ENCODE measurements around the gene AOPEP. TPM values are rescaled to one million over a fixed set of nuclear protein-coding genes. Genes with fewer than 3 reads are reported as not detected.

Gene AOPEP
- total RNA-seq, 4 donors from 2014 or later: 80.7 to 428 (median 126) TPM

DNA sequence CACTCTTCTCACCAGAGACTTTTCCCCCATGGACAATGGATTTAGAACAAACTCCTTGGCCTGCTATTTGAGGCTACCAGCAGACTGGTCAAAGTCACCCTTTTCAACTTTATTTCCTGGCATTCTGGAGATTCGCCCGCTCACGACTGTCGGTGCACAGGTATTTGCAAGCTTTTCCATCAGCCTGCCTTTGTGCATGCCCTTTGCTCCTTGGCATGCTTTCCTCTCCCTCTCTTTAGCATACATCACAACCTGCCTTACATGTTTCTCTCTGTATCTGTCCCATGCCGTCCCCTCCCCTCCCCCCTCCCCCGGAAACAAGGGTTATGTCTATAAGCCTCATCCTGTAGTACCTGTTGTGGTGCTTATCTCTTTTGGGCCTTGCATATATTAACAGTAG is 257.1 kb downstream of the AOPEP start:
- Histone ChIP-seq H3K4me3 (no peak overlapping the region), H3K4me1 (peaks cover 0 to 3% of the 10 kb centered on the region in 2 donors), H3K27ac (no peak overlapping the region), H3K36me3 (no peaks in the 10 kb centered on the region), H3K9me3 (no peaks in the 10 kb centered on the region), H3K27me3 (no peaks in the 10 kb centered on the region)
- DNase-seq: no peak
- TF ChIP-seq, protein P1, sequence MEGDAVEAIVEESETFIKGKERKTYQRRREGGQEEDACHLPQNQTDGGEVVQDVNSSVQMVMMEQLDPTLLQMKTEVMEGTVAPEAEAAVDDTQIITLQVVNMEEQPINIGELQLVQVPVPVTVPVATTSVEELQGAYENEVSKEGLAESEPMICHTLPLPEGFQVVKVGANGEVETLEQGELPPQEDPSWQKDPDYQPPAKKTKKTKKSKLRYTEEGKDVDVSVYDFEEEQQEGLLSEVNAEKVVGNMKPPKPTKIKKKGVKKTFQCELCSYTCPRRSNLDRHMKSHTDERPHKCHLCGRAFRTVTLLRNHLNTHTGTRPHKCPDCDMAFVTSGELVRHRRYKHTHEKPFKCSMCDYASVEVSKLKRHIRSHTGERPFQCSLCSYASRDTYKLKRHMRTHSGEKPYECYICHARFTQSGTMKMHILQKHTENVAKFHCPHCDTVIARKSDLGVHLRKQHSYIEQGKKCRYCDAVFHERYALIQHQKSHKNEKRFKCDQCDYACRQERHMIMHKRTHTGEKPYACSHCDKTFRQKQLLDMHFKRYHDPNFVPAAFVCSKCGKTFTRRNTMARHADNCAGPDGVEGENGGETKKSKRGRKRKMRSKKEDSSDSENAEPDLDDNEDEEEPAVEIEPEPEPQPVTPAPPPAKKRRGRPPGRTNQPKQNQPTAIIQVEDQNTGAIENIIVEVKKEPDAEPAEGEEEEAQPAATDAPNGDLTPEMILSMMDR (IDR thresholded peaks at IDR 0.05): no peak
- TF ChIP-seq POLR2A (IDR thresholded peaks at IDR 0.05): no peak
- intact Hi-C loops (cut with DNase I; ENCODE audit: low total_unique reads): no loop called here

DNA sequence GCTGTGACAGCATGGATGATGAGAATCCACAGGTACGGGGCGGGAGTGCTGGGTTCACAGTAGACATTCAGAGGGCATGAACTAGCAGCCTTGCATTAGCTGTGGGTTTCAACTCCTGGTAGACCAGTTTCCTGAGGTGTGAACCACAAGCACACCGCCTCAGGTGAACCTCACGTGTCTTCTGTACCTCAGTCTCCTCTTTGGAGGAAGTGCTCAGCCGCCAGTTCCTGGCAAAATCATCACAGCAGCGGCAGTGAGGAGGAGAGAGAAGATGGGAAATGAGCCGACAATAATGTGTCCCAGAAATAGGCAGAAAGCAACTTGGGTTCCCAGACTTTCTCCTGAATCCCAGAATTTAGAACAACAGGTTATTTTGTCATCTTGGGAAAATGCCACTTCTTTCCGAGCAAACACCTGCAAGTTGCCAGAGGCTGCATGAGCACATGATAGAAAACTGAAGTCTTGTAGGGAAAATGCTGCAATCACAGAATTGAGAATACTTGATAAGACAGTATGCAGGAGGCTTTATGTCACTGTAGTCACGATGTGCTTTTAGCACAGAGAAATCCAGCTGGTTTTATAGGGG is 258.5 kb downstream of the AOPEP start:
- intact Hi-C loops (cut with DNase I; ENCODE audit: low total_unique reads): no loop called here
- DNase-seq: no peak
- Histone ChIP-seq H3K4me3 (no peak overlapping the region), H3K27ac (no peak overlapping the region), H3K4me1 (peaks cover 0 to 2% of the 10 kb centered on the region in 2 donors), H3K36me3 (no peaks in the 10 kb centered on the region), H3K27me3 (no peaks in the 10 kb centered on the region), H3K9me3 (no peaks in the 10 kb centered on the region)
- no peak for TF ChIP-seq POLR2A (IDR thresholded peaks at IDR 0.05)
- TF ChIP-seq, protein P1 (IDR thresholded peaks at IDR 0.05): no peak

DNA sequence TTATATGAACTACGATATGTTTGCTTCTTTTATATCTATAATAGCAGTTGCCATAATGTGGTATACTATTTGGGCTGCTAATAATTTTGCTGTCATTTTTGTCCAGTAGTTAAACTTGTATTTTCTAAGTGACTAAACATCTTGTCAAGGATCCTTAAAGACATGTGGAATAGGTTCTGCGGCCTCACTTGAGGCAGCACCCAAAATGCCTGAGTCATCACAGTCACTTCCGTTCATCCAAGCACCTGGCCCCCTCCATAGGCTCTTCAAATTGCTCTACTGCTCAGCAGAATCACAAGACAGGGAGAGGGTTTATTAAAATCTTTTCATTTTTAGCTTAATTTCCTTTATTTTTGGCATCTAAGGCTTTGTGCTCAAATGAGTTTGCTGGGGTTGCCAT is 259.1 kb downstream of the AOPEP start:
- H3K27ac ChIP-seq: no peak overlapping the region
- DNase-seq: no peak
- H3K9me3 ChIP-seq: no peaks in the 10 kb centered on the region
- H3K27me3 ChIP-seq: no peaks in the 10 kb centered on the region
- TF ChIP-seq, protein P1 (IDR thresholded peaks at IDR 0.05): no peak
- TF ChIP-seq POLR2A (IDR thresholded peaks at IDR 0.05): no peak
- H3K36me3 ChIP-seq: no peaks in the 10 kb centered on the region
- no peak overlapping the region for H3K4me3 ChIP-seq
- intact Hi-C loops (cut with DNase I; ENCODE audit: low total_unique reads): no loop called here
- no peaks in the 10 kb centered on the region for H3K4me1 ChIP-seq

DNA sequence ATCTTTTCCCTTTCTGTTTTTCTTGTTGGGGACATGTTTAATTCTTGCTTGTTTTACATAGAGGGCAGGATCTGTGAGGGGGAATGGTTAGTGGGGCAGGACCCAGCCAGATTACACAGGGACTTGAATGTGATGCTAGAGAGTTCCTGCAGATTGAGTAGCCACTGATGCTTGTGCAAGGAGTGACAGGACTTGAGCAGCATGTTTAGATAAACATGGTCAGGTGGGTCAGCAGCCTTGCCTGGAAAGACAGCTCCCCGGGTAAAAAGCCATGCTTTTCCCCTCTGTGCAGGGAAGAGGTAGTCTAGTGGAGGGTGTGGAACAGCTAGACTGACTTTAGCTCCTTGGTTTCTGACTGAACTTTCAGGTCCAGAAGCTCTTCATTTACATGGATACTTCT is 261.2 kb downstream of the AOPEP start:
- DNase-seq: no peak
- intact Hi-C loops (cut with DNase I; ENCODE audit: low total_unique reads): no loop called here
- TF ChIP-seq POLR2A (IDR thresholded peaks at IDR 0.05): no peak
- TF ChIP-seq, protein P1 (IDR thresholded peaks at IDR 0.05): no peak
- H3K27ac ChIP-seq: no peak overlapping the region
- no peaks in the 10 kb centered on the region for H3K9me3 ChIP-seq
- no peaks in the 10 kb centered on the region for H3K27me3 ChIP-seq
- no peak overlapping the region for H3K4me3 ChIP-seq
- peaks cover 0 to 4% of the 10 kb centered on the region in 2 donors for H3K4me1 ChIP-seq
- H3K36me3 ChIP-seq: no peaks in the 10 kb centered on the region

DNA sequence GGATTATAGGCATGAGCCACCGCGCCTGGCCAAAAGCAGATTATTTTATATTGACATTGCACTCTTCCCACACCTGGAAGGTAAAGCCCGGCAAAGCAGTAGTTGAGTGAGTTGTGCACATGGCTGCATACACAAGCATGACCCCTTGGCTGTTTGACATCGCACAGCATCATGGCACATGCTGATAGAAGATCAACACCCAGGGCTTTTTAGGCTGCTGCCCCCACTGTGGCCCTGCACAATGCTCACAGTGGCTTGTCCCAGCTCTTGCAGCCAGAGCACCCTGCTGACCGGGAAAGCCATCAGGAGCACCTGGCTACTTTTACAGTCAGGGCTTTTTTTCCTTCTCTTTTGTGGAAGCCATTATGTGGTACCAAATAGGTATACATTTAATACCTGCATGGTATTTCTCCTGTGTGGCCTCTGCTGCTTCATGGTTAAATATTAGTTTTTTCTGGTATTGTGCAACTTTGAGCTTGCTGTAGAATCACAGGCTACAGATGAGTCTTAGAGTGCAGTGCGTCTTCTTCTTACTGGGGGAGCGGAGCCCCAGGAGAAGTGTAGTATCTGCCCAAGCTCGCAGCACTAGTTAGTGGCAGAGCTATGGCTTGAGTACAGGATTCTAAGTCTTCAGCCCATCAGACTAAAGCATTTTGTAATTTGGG is 264.5 kb downstream of the AOPEP start:
- Histone ChIP-seq H3K27me3 (no peaks in the 10 kb centered on the region), H3K27ac (peak overlapping the region in 1 of 2 donors; percentile 100), H3K9me3 (no peaks in the 10 kb centered on the region), H3K36me3 (no peaks in the 10 kb centered on the region), H3K4me3 (no peak overlapping the region), H3K4me1 (peaks cover 0 to 7% of the 10 kb centered on the region in 2 donors)
- intact Hi-C loops (cut with DNase I; ENCODE audit: low total_unique reads): no loop called here
- DNase-seq: no peak
- TF ChIP-seq, protein P1 (IDR thresholded peaks at IDR 0.05): no peak
- no peak for TF ChIP-seq POLR2A (IDR thresholded peaks at IDR 0.05)

Measured in uterus (tissue), 4 donors.